Spleen (tissue), 11 donors: ENCODE measurements around the gene TRPM2. TPM values are rescaled to one million over a fixed set of nuclear protein-coding genes. Genes with fewer than 3 reads are reported as not detected.
A peak's percentile ranks its signal among the peaks of the same experiment; 100 is the strongest.

Experiments used
- DNase-seq: peaks from one replicate; pipeline ENCODE4 v3.0.0-alpha.2; 2020
- H3K27ac ChIP-seq, 8 donors: fragments of 200-600 bp; sonication (generic) in 7 of 8; 1 replicate in 4 of 8; 2 replicates in 4 of 8; pipeline versions ENCODE4 v1.5.0 to v1.8.0; 2016 to 2021; ENCODE audit warnings: inconsistent platforms in 4 of 8, mild to moderate bottlenecking in 4 of 8, moderate library complexity in 1 of 8
- H3K27me3 ChIP-seq, 7 donors: fragments of 200-600 bp; sonication (generic) in 6 of 7; replicated peaks in 1 of 7; 1 replicate in 4 of 7; 2 replicates in 3 of 7; pipeline versions ENCODE4 v1.5.0 to v1.8.0; 2016 to 2021; ENCODE audit warnings: inconsistent platforms in 3 of 7, mild to moderate bottlenecking in 1 of 7
- H3K36me3 ChIP-seq, 6 donors: fragments of 200-600 bp; sonication (generic) in 5 of 6; 1 replicate in 4 of 6; 2 replicates in 2 of 6; pipeline versions ENCODE4 v1.5.0 to v1.8.0; 2016 to 2021; ENCODE audit warnings: inconsistent platforms in 2 of 6
- H3K4me1 ChIP-seq, 6 donors: fragments of 200-600 bp; sonication (generic) in 5 of 6; 1 replicate in 3 of 6; 2 replicates in 3 of 6; pipeline versions ENCODE4 v1.5.0 to v1.8.0; 2016 to 2021; ENCODE audit warnings: inconsistent platforms in 3 of 6
- H3K4me3 ChIP-seq, 8 donors: fragments of 200-600 bp; sonication (generic) in 7 of 8; 1 replicate in 4 of 8; 2 replicates in 4 of 8; pipeline versions ENCODE4 v1.5.0 to v1.8.0; 2016 to 2021; ENCODE audit warnings: inconsistent platforms in 4 of 8, mild to moderate bottlenecking in 4 of 8, moderate library complexity in 2 of 8
- H3K9me3 ChIP-seq, 8 donors: fragments of 200-600 bp; sonication (generic) in 7 of 8; 1 replicate in 4 of 8; 2 replicates in 4 of 8; pipeline versions ENCODE4 v1.5.0 to v1.8.0; 2016 to 2021; ENCODE audit warnings: inconsistent platforms in 4 of 8
- POLR2A ChIP-seq, 3 donors: fragments of 450-650 bp; IDR thresholded peaks; one replicate each; pipeline ENCODE4 v1.5.1; 2017; ENCODE audit warnings: antibody characterized with exemption in 3 of 3, mild to moderate bottlenecking in 1 of 3
- POLR2AphosphoS5 ChIP-seq, 3 donors: sonication (generic); formaldehyde crosslinking; IDR thresholded peaks; one replicate each; pipeline ENCODE4 v1.5.1; 2017; ENCODE audit warnings: antibody characterized with exemption in 3 of 3
- WGBS, 5 donors: extraction: QIAGEN DNeasy Blood & Tissue Kit in 3 of 5; methylation state at CpG; one replicate each; pipeline versions ENCODE4 v1.1.5 to v1.1.7; 2013 to 2018; 5-methylcytosine and 5-hydroxymethylcytosine counted together
- intact Hi-C: fragments of 100-400 bp; cut with DNase I; formaldehyde crosslinking; loops from one replicate; pipeline ENCODE4 v1.15.0; 2023; ENCODE audit warnings: low total_unique reads
- polyA plus RNA-seq, 3 donors: library from polyadenylated mRNA; stranded (reverse); fragments of 200-250 nt; gene quantifications; one replicate each; pipeline ENCODE4 v1.2.1, GENCODE V29; 2013
- total RNA-seq, 7 donors: library from RNA; depleted of rRNA in 3 of 7; stranded (reverse); fragments of >200 nt in 3 of 7; fragmentation: NEBNext Ultra II Directional in 4 of 7; extraction: Animal tissue kit (Norgen Biotek cat#: 25700) in 4 of 7; gene quantifications; one replicate each; pipeline versions ENCODE4 v1.1.0 to v1.2.1, GENCODE V29; 2016 to 2021
- TF ChIP-seq, protein P1 (sequence below), 11 experiments: fragments of 200-600 bp in 7 of 11; fragments of 450-650 bp in 4 of 11; sonication (generic) in 4 of 11; IDR thresholded peaks in 8 of 11; conservative IDR thresholded peaks in 3 of 11; 1 replicate in 7 of 11; 2 replicates in 4 of 11; pipeline versions ENCODE4 v1.4.0 to v1.8.0; 2016 to 2021; ENCODE audit warnings: antibody characterized with exemption in 11 of 11, inconsistent platforms in 4 of 11, mild to moderate bottlenecking in 1 of 11
- donor health status: healthy with polysubstance abuse.
- donor health status: DM: no; HTN: no; CAD: no; lungs with moderate emphysema.
- donor health status: DM: no; HTN: no; CAD: no.
- donor health status: Bipolar disorder and iron deficiency.
- donor health status: healthy.
- donor health status: DM: no; HTN: no; CAD: no.
- donor health status: DM: yes; HTN: yes; CAD: no.

Gene TRPM2
- total and polyA plus RNA-seq, 10 donors: 10.4 to 44.1 (median 23.3) TPM

- Histone ChIP-seq H3K27me3 (peaks cover 0 to 10% (median 0%) of the 10 kb centered on the region in 7 donors), H3K4me1 (peaks cover 0 to 29% (median 8%) of the 10 kb centered on the region in 6 donors), H3K27ac (no peak overlapping the region), H3K36me3 (peaks cover 0 to 62% (median 6%) of the 10 kb centered on the region in 6 donors), H3K9me3 (peaks cover 2 to 36% (median 25%) of the 10 kb centered on the region in 8 donors), H3K4me3 (no peak overlapping the region)
- TF ChIP-seq POLR2AphosphoS5 (IDR thresholded peaks at IDR 0.05) (no peak), POLR2A (IDR thresholded peaks at IDR 0.05) (no peak)
- TF ChIP-seq, protein P1, sequence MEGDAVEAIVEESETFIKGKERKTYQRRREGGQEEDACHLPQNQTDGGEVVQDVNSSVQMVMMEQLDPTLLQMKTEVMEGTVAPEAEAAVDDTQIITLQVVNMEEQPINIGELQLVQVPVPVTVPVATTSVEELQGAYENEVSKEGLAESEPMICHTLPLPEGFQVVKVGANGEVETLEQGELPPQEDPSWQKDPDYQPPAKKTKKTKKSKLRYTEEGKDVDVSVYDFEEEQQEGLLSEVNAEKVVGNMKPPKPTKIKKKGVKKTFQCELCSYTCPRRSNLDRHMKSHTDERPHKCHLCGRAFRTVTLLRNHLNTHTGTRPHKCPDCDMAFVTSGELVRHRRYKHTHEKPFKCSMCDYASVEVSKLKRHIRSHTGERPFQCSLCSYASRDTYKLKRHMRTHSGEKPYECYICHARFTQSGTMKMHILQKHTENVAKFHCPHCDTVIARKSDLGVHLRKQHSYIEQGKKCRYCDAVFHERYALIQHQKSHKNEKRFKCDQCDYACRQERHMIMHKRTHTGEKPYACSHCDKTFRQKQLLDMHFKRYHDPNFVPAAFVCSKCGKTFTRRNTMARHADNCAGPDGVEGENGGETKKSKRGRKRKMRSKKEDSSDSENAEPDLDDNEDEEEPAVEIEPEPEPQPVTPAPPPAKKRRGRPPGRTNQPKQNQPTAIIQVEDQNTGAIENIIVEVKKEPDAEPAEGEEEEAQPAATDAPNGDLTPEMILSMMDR (IDR thresholded peaks at IDR 0.05 in 8 of 11, conservative IDR thresholded peaks at IDR 0.05 in 3 of 11): no peak
- 52 to 73% (median 60%) methylated on average over 3 of the region's 3 CpGs for WGBS, 5 donors
- peak; percentile 75 for DNase-seq
- intact Hi-C loops: no loop called here
Observed at GRCh38 chr21:44428281-44428960, 75.0 kb downstream of the TRPM2 start.

DNA sequence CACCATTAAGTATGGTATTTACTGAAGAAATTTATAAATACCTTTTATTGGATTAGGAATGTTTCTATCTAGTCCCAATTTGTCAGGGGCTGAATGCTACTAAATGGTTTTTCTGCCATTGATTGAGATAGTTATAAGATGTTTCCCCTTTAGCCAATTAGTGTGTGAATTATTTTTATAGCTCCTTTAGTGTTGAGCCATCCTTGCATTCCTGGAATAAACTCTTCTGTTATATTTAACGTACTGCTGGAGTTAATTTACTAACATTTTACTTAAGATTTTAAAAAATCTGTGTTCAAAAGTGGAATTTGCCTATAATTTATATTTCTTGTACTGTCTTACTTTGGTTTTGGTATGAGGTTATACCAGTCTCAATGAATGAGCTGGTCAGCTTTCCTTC lies 76.5 kb downstream of the TRPM2 start:
- intact Hi-C loops: loop anchor here (10.0 kb wide), 1 partner anchor 95 kb away; the partner anchor contains the start of gene CFAP410
- Histone ChIP-seq H3K36me3 (peaks cover 0 to 62% (median 5%) of the 10 kb centered on the region in 6 donors), H3K27ac (no peak overlapping the region), H3K4me1 (peaks cover 0 to 17% (median 5%) of the 10 kb centered on the region in 6 donors), H3K27me3 (peaks cover 0 to 10% (median 0%) of the 10 kb centered on the region in 7 donors), H3K4me3 (no peak overlapping the region), H3K9me3 (peaks cover 2 to 36% (median 25%) of the 10 kb centered on the region in 8 donors)
- no peak for TF ChIP-seq POLR2A (IDR thresholded peaks at IDR 0.05)
- TF ChIP-seq, protein P1 (IDR thresholded peaks at IDR 0.05 in 8 of 11, conservative IDR thresholded peaks at IDR 0.05 in 3 of 11): no peak
- no peak for TF ChIP-seq POLR2AphosphoS5 (IDR thresholded peaks at IDR 0.05)
- 67 to 84% (median 73%) methylated on average over 1 of the region's 1 CpG for WGBS, 5 donors
- no peak for DNase-seq

DNA sequence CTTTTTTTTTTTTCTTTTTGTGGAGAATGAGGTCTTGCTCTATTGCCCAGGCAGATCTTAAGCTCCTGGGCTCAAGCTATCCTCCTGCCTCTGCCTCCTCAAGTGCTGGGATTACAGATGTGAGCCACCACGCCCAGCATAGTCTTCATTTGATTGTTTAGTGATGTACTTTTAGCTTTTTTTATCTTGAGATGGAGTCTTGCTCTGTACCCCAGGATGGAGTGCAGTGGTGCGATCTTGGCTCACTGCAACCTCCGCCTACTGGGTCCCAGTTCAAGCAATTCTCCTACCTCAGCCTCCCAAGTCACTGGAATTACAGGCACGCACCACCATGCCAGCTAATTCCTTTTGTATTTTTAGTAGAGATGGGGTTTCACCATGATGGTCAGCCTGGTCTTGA lies 77.9 kb downstream of the TRPM2 start:
- 84 to 91% (median 91%) methylated on average over 4 of the region's 4 CpGs for WGBS, 5 donors
- intact Hi-C loops: loop anchor here (10.0 kb wide), 1 partner anchor 96 kb away; the partner anchor contains the start of gene CFAP410
- no peak for DNase-seq

More for the DNA sequence above, 77.9 kb downstream of the TRPM2 start:
- H3K36me3 ChIP-seq: peaks cover 0 to 62% (median 13%) of the 10 kb centered on the region in 6 donors
- H3K27me3 ChIP-seq: peaks cover 0 to 4% (median 0%) of the 10 kb centered on the region in 7 donors
- no peak overlapping the region for H3K4me3 ChIP-seq
- peaks cover 2 to 36% (median 25%) of the 10 kb centered on the region in 8 donors for H3K9me3 ChIP-seq
- no peak overlapping the region for H3K27ac ChIP-seq
- TF ChIP-seq, protein P1 (IDR thresholded peaks at IDR 0.05 in 8 of 11, conservative IDR thresholded peaks at IDR 0.05 in 3 of 11): no peak
- no peak for TF ChIP-seq POLR2AphosphoS5 (IDR thresholded peaks at IDR 0.05)
- TF ChIP-seq POLR2A (IDR thresholded peaks at IDR 0.05): no peak
- peaks cover 0 to 12% (median 5%) of the 10 kb centered on the region in 6 donors for H3K4me1 ChIP-seq
